OCI-LY1 (cell line): Measurements from ENCODE around the gene DYSF.

Experiments used
- H2AFZ ChIP-seq: fragments of 200-600 bp; sonication (generic), shearing (Covaris generic); 2 replicates; pipeline ENCODE4 v1.6.0; 2014; ENCODE audit warnings: antibody characterized with exemption, mild to moderate bottlenecking, low read length
- H3F3A ChIP-seq: fragments of 200-600 bp; sonication (generic), shearing (Covaris generic); 2 replicates; pipeline ENCODE4 v1.6.0; 2014; ENCODE audit warnings: mild to moderate bottlenecking, antibody characterized with exemption, low read length, moderate library complexity; ENCODE audit not compliant: insufficient read depth
- H3K27ac ChIP-seq: fragments of 200-600 bp; sonication (generic); 2 replicates; pipeline ENCODE4 v1.5.1; 2014; ENCODE audit warnings: low read length, mixed run types, mild to moderate bottlenecking, low read depth; ENCODE audit not compliant: poor library complexity, severe bottlenecking
- H3K27me3 ChIP-seq: fragments of 200-600 bp; sonication (generic); 2 replicates; pipeline ENCODE4 v1.6.0; 2014; ENCODE audit warnings: antibody characterized with exemption, mild to moderate bottlenecking, low read length, moderate library complexity; ENCODE audit not compliant: insufficient read depth
- H3K36me3 ChIP-seq: fragments of 200-600 bp; sonication (generic); 2 replicates; pipeline ENCODE4 v1.6.1; 2014; ENCODE audit warnings: mild to moderate bottlenecking, antibody characterized with exemption, low read length, moderate library complexity, mixed read lengths; ENCODE audit not compliant: insufficient read depth
- H3K4me1 ChIP-seq: fragments of 200-600 bp; sonication (generic); 2 replicates; pipeline ENCODE4 v1.5.1; 2014; ENCODE audit warnings: mild to moderate bottlenecking, low read length, moderate library complexity; ENCODE audit not compliant: insufficient read depth, severe bottlenecking
- H3K4me2 ChIP-seq: fragments of 200-600 bp; sonication (generic), shearing (Covaris generic); 2 replicates; pipeline ENCODE4 v1.6.1; 2014; ENCODE audit warnings: low read length
- H3K4me3 ChIP-seq: fragments of 200-600 bp; sonication (generic); 2 replicates; pipeline ENCODE4 v1.5.1; 2014; ENCODE audit warnings: low read length, low read depth, mild to moderate bottlenecking, mixed read lengths; ENCODE audit not compliant: poor library complexity, severe bottlenecking
- H3K79me2 ChIP-seq: fragments of 200-600 bp; shearing (Covaris generic); 2 replicates; pipeline ENCODE4 v1.6.1; 2016; ENCODE audit warnings: mixed run types, low read length, mixed read lengths; ENCODE audit not compliant: insufficient read depth
- H3K9ac ChIP-seq: fragments of 200-600 bp; sonication (generic), shearing (Covaris generic); 2 replicates; pipeline ENCODE4 v1.6.1; 2014; ENCODE audit warnings: mild to moderate bottlenecking, low read length, mixed read lengths
- H3K9me2 ChIP-seq: fragments of 200-600 bp; sonication (generic), shearing (Covaris generic); 2 replicates; pipeline ENCODE4 v1.6.1; 2014; ENCODE audit warnings: low read depth, mild to moderate bottlenecking, low read length, mixed read lengths
- H3K9me3 ChIP-seq: fragments of 200-600 bp; shearing (Covaris generic); 2 replicates; pipeline ENCODE4 v1.6.1; 2014; ENCODE audit warnings: low read length, mixed read lengths
- H4K20me1 ChIP-seq: fragments of 200-600 bp; sonication (generic), shearing (Covaris generic); 2 replicates; pipeline ENCODE4 v1.6.0; 2016; ENCODE audit warnings: mild to moderate bottlenecking, low read length; ENCODE audit not compliant: insufficient read depth
- EZH2 ChIP-seq: fragments of 200-600 bp; sonication (generic), shearing (Covaris generic); IDR thresholded peaks from 2 replicates; pipeline ENCODE4 v1.8.0; 2017; ENCODE audit warnings: borderline replicate concordance, mixed run types, mild to moderate bottlenecking, antibody characterized with exemption, low read length, moderate library complexity, mixed read lengths
- TF ChIP-seq, protein P1 (sequence below): fragments of 200-600 bp; sonication (generic), shearing (Covaris generic); IDR thresholded peaks from 2 replicates; pipeline ENCODE4 v1.5.1; 2017; ENCODE audit warnings: mild to moderate bottlenecking, antibody characterized with exemption, low read length, moderate library complexity, mixed read lengths

Gene DYSF

DNA sequence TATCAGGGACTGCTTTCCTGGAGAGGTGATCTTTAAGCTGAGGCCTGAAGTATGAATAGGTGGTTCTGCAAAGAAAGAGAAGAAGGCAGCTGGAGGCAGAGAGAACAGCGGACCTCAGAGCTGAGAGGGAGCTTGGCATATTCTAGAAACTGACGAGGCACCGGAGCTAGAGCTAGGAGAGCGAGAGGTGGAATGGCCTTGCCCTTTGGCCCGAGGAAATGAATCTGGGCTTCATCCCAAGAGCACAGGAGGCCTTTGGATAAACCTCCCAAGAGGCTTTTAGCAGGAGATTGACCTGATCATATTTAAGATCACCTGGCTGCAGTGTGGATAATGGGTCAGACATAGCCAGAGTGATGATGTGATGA is 7.9 kb downstream of the DYSF start:
- H3K4me1 ChIP-seq: no peaks in the 10 kb centered on the region
- H3K4me3 ChIP-seq: no peak overlapping the region
- no peak overlapping the region for H3K9ac ChIP-seq
- H2AFZ ChIP-seq: no peak overlapping the region
- H4K20me1 ChIP-seq: no peaks in the 10 kb centered on the region
- no peaks in the 10 kb centered on the region for H3K79me2 ChIP-seq
- H3K27ac ChIP-seq: no peak overlapping the region
- H3K9me3 ChIP-seq: no peaks in the 10 kb centered on the region
- no peaks in the 10 kb centered on the region for H3K27me3 ChIP-seq
- no peaks in the 10 kb centered on the region for H3K36me3 ChIP-seq
- no peaks in the 10 kb centered on the region for H3K9me2 ChIP-seq
- no peak overlapping the region for H3K4me2 ChIP-seq
- no peaks in the 10 kb centered on the region for H3F3A ChIP-seq
- TF ChIP-seq, protein P1, sequence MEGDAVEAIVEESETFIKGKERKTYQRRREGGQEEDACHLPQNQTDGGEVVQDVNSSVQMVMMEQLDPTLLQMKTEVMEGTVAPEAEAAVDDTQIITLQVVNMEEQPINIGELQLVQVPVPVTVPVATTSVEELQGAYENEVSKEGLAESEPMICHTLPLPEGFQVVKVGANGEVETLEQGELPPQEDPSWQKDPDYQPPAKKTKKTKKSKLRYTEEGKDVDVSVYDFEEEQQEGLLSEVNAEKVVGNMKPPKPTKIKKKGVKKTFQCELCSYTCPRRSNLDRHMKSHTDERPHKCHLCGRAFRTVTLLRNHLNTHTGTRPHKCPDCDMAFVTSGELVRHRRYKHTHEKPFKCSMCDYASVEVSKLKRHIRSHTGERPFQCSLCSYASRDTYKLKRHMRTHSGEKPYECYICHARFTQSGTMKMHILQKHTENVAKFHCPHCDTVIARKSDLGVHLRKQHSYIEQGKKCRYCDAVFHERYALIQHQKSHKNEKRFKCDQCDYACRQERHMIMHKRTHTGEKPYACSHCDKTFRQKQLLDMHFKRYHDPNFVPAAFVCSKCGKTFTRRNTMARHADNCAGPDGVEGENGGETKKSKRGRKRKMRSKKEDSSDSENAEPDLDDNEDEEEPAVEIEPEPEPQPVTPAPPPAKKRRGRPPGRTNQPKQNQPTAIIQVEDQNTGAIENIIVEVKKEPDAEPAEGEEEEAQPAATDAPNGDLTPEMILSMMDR: no peak
- TF ChIP-seq EZH2: no peak

DNA sequence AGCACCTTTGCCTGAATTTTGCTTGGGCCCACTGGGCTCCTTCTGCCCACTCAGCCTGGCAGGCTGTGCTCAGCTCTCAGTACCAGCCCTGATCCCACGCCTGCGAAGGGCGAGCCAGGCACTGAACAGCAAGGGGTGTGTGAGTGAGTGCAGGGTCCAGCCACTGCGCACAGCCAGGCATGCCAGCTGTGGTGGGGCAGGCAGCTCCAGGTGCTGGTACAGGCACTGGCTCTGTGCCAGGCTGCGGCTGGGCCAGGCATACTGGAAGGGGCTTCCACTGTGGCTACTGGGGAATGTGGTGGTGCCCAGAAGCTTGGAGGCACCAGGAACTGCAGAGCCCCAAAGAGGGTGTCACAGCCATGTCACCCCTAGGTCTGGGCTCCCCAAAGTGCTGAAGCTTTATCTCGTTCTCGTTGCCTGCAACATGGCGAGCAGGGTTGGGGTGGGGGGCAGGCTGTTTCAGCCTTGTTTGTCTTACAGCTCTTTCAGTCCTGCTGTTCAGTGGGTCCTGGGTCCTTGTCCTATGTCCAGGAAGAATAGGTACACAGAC is 8.8 kb downstream of the DYSF start:
- Histone ChIP-seq H3F3A (no peaks in the 10 kb centered on the region), H3K4me2 (no peak overlapping the region), H4K20me1 (no peaks in the 10 kb centered on the region), H3K36me3 (no peaks in the 10 kb centered on the region), H3K9ac (no peak overlapping the region), H3K4me1 (no peaks in the 10 kb centered on the region), H2AFZ (no peak overlapping the region), H3K9me3 (no peaks in the 10 kb centered on the region), H3K9me2 (no peaks in the 10 kb centered on the region), H3K79me2 (no peaks in the 10 kb centered on the region), H3K4me3 (no peak overlapping the region), H3K27me3 (no peaks in the 10 kb centered on the region), H3K27ac (no peak overlapping the region)
- no peak for TF ChIP-seq EZH2
- TF ChIP-seq, protein P1: no peak

DNA sequence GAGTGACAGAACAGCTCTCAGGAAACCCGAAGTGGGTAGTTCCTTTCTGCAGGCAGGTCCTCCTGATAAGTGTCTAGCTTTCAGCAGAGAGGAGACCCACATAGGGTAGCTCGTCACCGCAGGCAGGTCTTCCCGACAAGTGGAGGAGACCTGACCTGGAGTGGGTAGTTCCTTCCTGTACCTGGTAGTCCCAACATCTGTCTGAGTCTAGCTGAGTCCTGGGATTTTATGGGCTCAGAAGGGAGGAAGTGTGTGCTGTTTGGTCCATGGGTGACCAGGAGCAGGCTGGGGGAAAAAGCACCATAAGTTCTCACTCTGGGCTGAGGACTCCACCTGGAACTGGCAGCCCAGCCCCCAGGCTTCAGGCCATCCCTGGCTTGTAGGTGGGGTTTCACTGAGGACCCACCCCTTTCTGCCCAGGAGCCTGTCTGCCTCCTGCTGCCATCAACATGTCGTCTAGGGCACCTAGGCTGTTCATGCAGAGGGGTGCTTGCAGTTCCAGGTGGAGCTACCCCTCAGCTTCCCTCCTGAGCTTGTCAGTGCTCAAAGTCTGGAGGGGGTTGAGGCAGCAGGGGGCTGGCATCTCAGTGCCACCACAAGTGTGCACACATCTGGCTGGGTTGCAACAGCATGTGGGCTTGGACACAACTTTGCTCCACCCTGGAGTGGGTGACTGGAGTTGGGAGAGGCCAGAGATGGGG is 9.4 kb downstream of the DYSF start:
- Histone ChIP-seq H3K4me1 (no peaks in the 10 kb centered on the region), H3K36me3 (no peaks in the 10 kb centered on the region), H4K20me1 (no peaks in the 10 kb centered on the region), H2AFZ (no peak overlapping the region), H3K4me3 (no peak overlapping the region), H3K27ac (no peak overlapping the region), H3K9me2 (no peaks in the 10 kb centered on the region), H3K9ac (no peak overlapping the region), H3F3A (no peaks in the 10 kb centered on the region), H3K9me3 (no peaks in the 10 kb centered on the region), H3K79me2 (no peaks in the 10 kb centered on the region), H3K4me2 (no peak overlapping the region), H3K27me3 (no peaks in the 10 kb centered on the region)
- no peak for TF ChIP-seq EZH2
- TF ChIP-seq, protein P1: no peak
